IMR-90 (cell line): ENCODE measurements around the gene IFFO2. TPM values are rescaled to one million over a fixed set of nuclear protein-coding genes. Genes with fewer than 3 reads are reported as not detected.

Source experiments
- ATAC-seq: fragments of 200-7000 bp; cut with Tn5 transposase; 2 replicates; pipeline ENCODE4 v1.9.1; 2020; ENCODE audit warnings: low read depth, mild to moderate bottlenecking, moderate library complexity
- BruUV-seq: library from RNA; stranded (reverse); fragments of 400-500 nt; replicated peaks from 2 replicates; lab custom pipeline; 2021; lab: Mats Ljungman, UMichigan
- CTCF ChIA-PET: fragments of 300-600 bp; formaldehyde crosslinking; extraction: SDS; loops from one replicate; lab custom pipeline; 2021; ENCODE audit warnings: antibody characterized with exemption; lab: Yijun Ruan, JAX
- POLR2A ChIA-PET: fragments of 300-600 bp; sonication (Branson Sonifier 250); formaldehyde crosslinking; loops from one replicate; lab custom pipeline; 2022; ENCODE audit warnings: antibody characterized with exemption; ENCODE audit not compliant: unreplicated experiment; lab: Charles Lee
- DNase-seq: peaks from one replicate; pipeline ENCODE4 v3.0.0; 2013
- H2AFZ ChIP-seq: replicated peaks from 2 replicates; pipeline ENCODE3; 2013; ENCODE audit warnings: low read length, mild to moderate bottlenecking; ENCODE audit not compliant: poor library complexity
- H2AK5ac ChIP-seq: 2 replicates; pipeline ENCODE4 v1.6.1; 2013; ENCODE audit warnings: low read depth, low read length, inconsistent platforms
- H2AK9ac ChIP-seq: replicated peaks from 2 replicates; pipeline ENCODE3; 2013; ENCODE audit warnings: mild to moderate bottlenecking, low read depth, low read length, moderate library complexity; ENCODE audit not compliant: poor library complexity
- H2BK120ac ChIP-seq: 2 replicates; pipeline ENCODE4 v1.6.1; 2013; ENCODE audit warnings: low read depth, low read length, inconsistent platforms
- H2BK15ac ChIP-seq: 3 replicates; pipeline ENCODE4 v1.6.1; 2013; ENCODE audit warnings: low read depth, low read length, inconsistent platforms
- H2BK20ac ChIP-seq: 2 replicates; pipeline ENCODE4 v1.6.1; 2013; ENCODE audit warnings: low read depth, mild to moderate bottlenecking, inconsistent platforms, low read length, moderate library complexity
- H2BK5ac ChIP-seq: 2 replicates; pipeline ENCODE4 v1.6.1; 2013; ENCODE audit warnings: mild to moderate bottlenecking, low read depth, low read length, inconsistent platforms; ENCODE audit not compliant: poor library complexity, severe bottlenecking
- H3K14ac ChIP-seq: replicated peaks from 2 replicates; pipeline ENCODE4 v1.6.1; 2013; ENCODE audit warnings: low read depth, low read length, inconsistent platforms
- H3K18ac ChIP-seq: 2 replicates; pipeline ENCODE4 v1.6.1; 2013; ENCODE audit warnings: low read depth, low read length, control low read depth
- H3K23ac ChIP-seq: 2 replicates; pipeline ENCODE4 v1.6.1; 2013; ENCODE audit warnings: low read depth, low read length, inconsistent platforms
- H3K27ac ChIP-seq: 2 replicates; pipeline ENCODE4 v1.5.1; 2013; ENCODE audit warnings: mild to moderate bottlenecking, control low read depth, low read length; ENCODE audit not compliant: insufficient read depth
- H3K27me3 ChIP-seq: 2 replicates; pipeline ENCODE4 v1.6.1; 2013; ENCODE audit warnings: low read length; ENCODE audit not compliant: control insufficient read depth, insufficient read depth
- H3K36me3 ChIP-seq: 2 replicates; pipeline ENCODE4 v1.6.1; 2013; ENCODE audit warnings: low read length, mixed read lengths; ENCODE audit not compliant: control insufficient read depth, insufficient read depth
- H3K4ac ChIP-seq: 2 replicates; pipeline ENCODE4 v1.6.1; 2013; ENCODE audit warnings: low read depth, low read length, inconsistent platforms
- H3K4me1 ChIP-seq: 2 replicates; pipeline ENCODE4 v1.6.1; 2013; ENCODE audit warnings: low read length, mixed read lengths; ENCODE audit not compliant: control insufficient read depth, insufficient read depth
- H3K4me2 ChIP-seq: 2 replicates; pipeline ENCODE4 v1.6.1; 2013; ENCODE audit warnings: low read depth, mild to moderate bottlenecking, control low read depth, low read length, moderate library complexity
- H3K4me3 ChIP-seq: 2 replicates; pipeline ENCODE4 v1.5.1; 2013; ENCODE audit warnings: low read depth, mild to moderate bottlenecking, control low read depth, low read length, moderate library complexity; ENCODE audit not compliant: insufficient read depth
- H3K56ac ChIP-seq: 2 replicates; pipeline ENCODE4 v1.6.1; 2013; ENCODE audit warnings: low read length, inconsistent platforms; ENCODE audit not compliant: insufficient read depth; ENCODE audit errors: extremely low read depth
- H3K79me1 ChIP-seq, 2 experiments: 2 replicates each; pipeline ENCODE4 v1.6.1; 2013; ENCODE audit warnings: low read length in 2 of 2, inconsistent platforms in 1 of 2, low read depth in 1 of 2
- H3K9ac ChIP-seq: 2 replicates; pipeline ENCODE4 v1.6.1; 2013; ENCODE audit warnings: low read depth, low read length, control low read depth
- H3K9me1 ChIP-seq: 2 replicates; pipeline ENCODE4 v1.6.1; 2013; ENCODE audit warnings: low read length, inconsistent platforms; ENCODE audit not compliant: insufficient read depth
- H3K9me3 ChIP-seq: 2 replicates; pipeline ENCODE4 v1.6.1; 2013; ENCODE audit warnings: low read length; ENCODE audit not compliant: control insufficient read depth, insufficient read depth
- H4K20me1 ChIP-seq: 2 replicates; pipeline ENCODE4 v1.6.1; 2013; ENCODE audit warnings: low read length, inconsistent platforms; ENCODE audit not compliant: insufficient read depth
- H4K5ac ChIP-seq: 2 replicates; pipeline ENCODE4 v1.6.1; 2013; ENCODE audit warnings: mild to moderate bottlenecking, low read depth, low read length, control low read depth
- H4K8ac ChIP-seq, 2 experiments: 2 replicates each; pipeline ENCODE4 v1.6.1; 2013; ENCODE audit warnings: low read depth in 2 of 2, low read length in 2 of 2, control low read depth in 1 of 2, inconsistent platforms in 1 of 2
- H4K91ac ChIP-seq: 2 replicates; pipeline ENCODE4 v1.6.1; 2013; ENCODE audit warnings: low read depth, low read length, inconsistent platforms; ENCODE audit not compliant: insufficient read depth
- BHLHE40 ChIP-seq: fragments of 150-350 bp; IDR thresholded peaks from 2 replicates; pipeline ENCODE4 v1.6.1; 2016; ENCODE audit warnings: mild to moderate bottlenecking, low read depth, low read length
- CEBPB ChIP-seq: IDR thresholded peaks from 2 replicates; pipeline ENCODE4 v1.6.1; 2012; ENCODE audit warnings: low read depth, low read length, improper control_type of control experiment
- CHD1 ChIP-seq: IDR thresholded peaks from 2 replicates; pipeline ENCODE4 v1.6.1; 2012; ENCODE audit warnings: low read depth, low read length, improper control_type of control experiment
- FOS ChIP-seq: fragments of 150-350 bp; IDR thresholded peaks from 2 replicates; pipeline ENCODE4 v1.6.1; 2016; ENCODE audit warnings: low read depth, low read length
- MAFK ChIP-seq: IDR thresholded peaks from 2 replicates; pipeline ENCODE4 v1.6.1; 2012; ENCODE audit warnings: low read depth, low read length, improper control_type of control experiment
- MAZ ChIP-seq: IDR thresholded peaks from 2 replicates; pipeline ENCODE4 v1.6.1; 2012; ENCODE audit warnings: low read depth, mild to moderate bottlenecking, low read length, improper control_type of control experiment, moderate library complexity, borderline replicate concordance
- MXI1 ChIP-seq: IDR thresholded peaks from 2 replicates; pipeline ENCODE4 v1.6.1; 2012; ENCODE audit warnings: low read depth, mild to moderate bottlenecking, low read length, moderate library complexity, borderline replicate concordance
- NFE2L2 ChIP-seq: fragments of 150-350 bp; IDR thresholded peaks from 2 replicates; pipeline ENCODE4 v1.6.1; 2016; ENCODE audit warnings: low read depth, mild to moderate bottlenecking, low read length
- POLR2A ChIP-seq: IDR thresholded peaks from 2 replicates; pipeline ENCODE4 v1.6.1; 2012; ENCODE audit warnings: mild to moderate bottlenecking, low read depth, low read length
- RCOR1 ChIP-seq: IDR thresholded peaks from 2 replicates; pipeline ENCODE4 v1.6.1; 2012; ENCODE audit warnings: mild to moderate bottlenecking, low read length, improper control_type of control experiment; ENCODE audit not compliant: insufficient replicate concordance
- RFX5 ChIP-seq: IDR thresholded peaks from 2 replicates; pipeline ENCODE4 v1.8.0; 2012; ENCODE audit warnings: low read depth, mild to moderate bottlenecking, low read length, moderate library complexity
- SMC3 ChIP-seq: fragments of 150-350 bp; IDR thresholded peaks from 2 replicates; pipeline ENCODE4 v1.6.1; 2016; ENCODE audit warnings: low read depth, mild to moderate bottlenecking, antibody characterized with exemption, low read length, moderate library complexity
- WGBS, 2 experiments: methylation state at CpG; one replicate each; pipeline versions ENCODE4 v1.1.5 to v1.1.7; 2013; ENCODE audit warnings: missing lambda C conversion rate in 2 of 2; ENCODE audit not compliant: insufficient read length in 1 of 2; ENCODE audit errors: extremely low coverage in 2 of 2; 5-methylcytosine and 5-hydroxymethylcytosine counted together
- dilution Hi-C: fragments of 300-500 bp; cut with HindIII; formaldehyde crosslinking; loops from one replicate; pipeline ENCODE4 v1.14.3; 2018; ENCODE audit warnings: low sequenced_read_pairs; ENCODE audit not compliant: unreplicated experiment
- in situ Hi-C: fragments of 300-500 bp; cut with MboI; formaldehyde crosslinking; loops from 3 replicates; pipeline ENCODE4 v1.14.3; 2019; ENCODE audit warnings: low sequenced_read_pairs, inconsistent platforms, mixed read lengths
- intact Hi-C: fragments of 100-400 bp; cut with micrococcal nuclease; formaldehyde crosslinking; loops from 2 replicates; pipeline ENCODE4 v1.10.0; 2022
- polyA plus RNA-seq, 3 experiments: library from polyadenylated mRNA; depleted of rRNA; stranded (reverse); fragments of >200 nt; gene quantifications; 2 replicates each; pipeline ENCODE4 v1.2.3, GENCODE V29; 2012; ENCODE audit warnings: low replicate concordance in 1 of 3
- total RNA-seq: library from RNA; depleted of rRNA; stranded (reverse); fragments of >200 nt; gene quantifications from 2 replicates; pipeline ENCODE4 v1.2.3, GENCODE V29; 2012
- TF ChIP-seq, protein P1 (sequence below): fragments of 150-350 bp; IDR thresholded peaks from 2 replicates; pipeline ENCODE4 v1.6.1; 2017; ENCODE audit warnings: mild to moderate bottlenecking, antibody characterized with exemption, low read length, low read depth
- TF ChIP-seq, protein P2 (sequence below): conservative IDR thresholded peaks from 2 replicates; pipeline ENCODE4 v1.5.1; 2012; ENCODE audit warnings: mild to moderate bottlenecking, low read depth, low read length, improper control_type of control experiment
- TF ChIP-seq, protein P3 (sequence below): fragments of 150-350 bp; IDR thresholded peaks from 2 replicates; pipeline ENCODE4 v1.6.1; 2016; ENCODE audit warnings: low read depth, mild to moderate bottlenecking, low read length, moderate library complexity, borderline replicate concordance

The IFFO2 gene
- total and polyA plus RNA-seq, 2 of the 4 experiments (the other 2 are of a cell fraction): 14.5 to 18.2 TPM

DNA sequence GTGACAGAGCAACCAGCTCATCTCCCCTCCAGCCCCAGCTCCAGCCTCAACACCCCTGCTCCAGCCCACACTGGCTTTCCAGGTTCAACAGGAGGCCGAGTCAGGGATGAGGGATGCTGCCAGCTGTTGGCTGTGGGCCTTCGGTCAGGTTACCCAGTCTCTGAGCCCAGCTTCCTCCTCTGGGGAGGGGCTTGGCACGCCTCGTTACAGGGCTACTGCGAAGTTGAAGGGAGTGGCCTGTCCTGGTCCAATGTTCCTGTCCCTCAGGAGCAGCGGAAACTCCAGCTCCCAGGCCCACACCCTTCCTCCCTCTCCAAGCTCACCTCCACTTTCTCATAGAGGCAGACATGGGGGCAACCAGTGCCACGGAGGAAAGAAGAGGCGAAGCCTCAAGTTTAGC lies 81.9 kb downstream of the IFFO2 start:
- Histone ChIP-seq H4K8ac (no peak overlapping the region), H3K9me3 (no peaks in the 10 kb centered on the region), H2AK5ac (no peak overlapping the region), H4K5ac (no peak overlapping the region), H2BK15ac (no peak overlapping the region), H3K36me3 (peaks cover 2% of the 10 kb centered on the region), H3K14ac (no peak overlapping the region), H3K4ac (no peak overlapping the region), H2BK5ac (no peak overlapping the region), H2BK120ac (no peak overlapping the region), H2AK9ac (no peak overlapping the region), H3K23ac (no peak overlapping the region), H3K4me1 (no peaks in the 10 kb centered on the region), H3K4me3 (no peak overlapping the region), H2AFZ (peak overlapping the region; percentile 61), H3K27ac (no peak overlapping the region), H4K91ac (no peak overlapping the region), H3K4me2 (no peak overlapping the region), H3K9ac (no peak overlapping the region), H3K18ac (no peak overlapping the region), H4K20me1 (no peaks in the 10 kb centered on the region), H3K9me1 (no peaks in the 10 kb centered on the region), H2BK20ac (no peak overlapping the region), H3K79me1 (no peaks in the 10 kb centered on the region), H3K27me3 (no peaks in the 10 kb centered on the region), H3K56ac (no peak overlapping the region)
- POLR2A ChIA-PET: no interaction called here
- DNase-seq (no peak), ATAC-seq (no peak)
- CTCF ChIA-PET: interaction anchor here (0.6 to 1.0 kb wide), 3 partner anchors 9 to 241 kb away, joined by 3 to 7 read pairs (median 3); no protein-coding TSS in a partner anchor
- 40% methylated on average over 1 of the region's 8 CpGs; no CpG with 5 or more reads in 1 of the 2 experiments for WGBS, 2 experiments
- intact Hi-C loops (no loop called here), dilution Hi-C loops (no loop called here), in situ Hi-C loops (loop anchor here (10.0 kb wide), 1 partner anchor 280 kb away; no protein-coding TSS in a partner anchor)
- BruUV-seq: no TSS peak
- TF ChIP-seq MAZ (no peak), FOS (no peak), POLR2A (no peak), MXI1 (no peak), NFE2L2 (no peak), BHLHE40 (no peak), SMC3 (no peak), CHD1 (no peak), CEBPB (no peak), RFX5 (no peak), MAFK (no peak), RCOR1 (no peak)
- TF ChIP-seq, protein P1, sequence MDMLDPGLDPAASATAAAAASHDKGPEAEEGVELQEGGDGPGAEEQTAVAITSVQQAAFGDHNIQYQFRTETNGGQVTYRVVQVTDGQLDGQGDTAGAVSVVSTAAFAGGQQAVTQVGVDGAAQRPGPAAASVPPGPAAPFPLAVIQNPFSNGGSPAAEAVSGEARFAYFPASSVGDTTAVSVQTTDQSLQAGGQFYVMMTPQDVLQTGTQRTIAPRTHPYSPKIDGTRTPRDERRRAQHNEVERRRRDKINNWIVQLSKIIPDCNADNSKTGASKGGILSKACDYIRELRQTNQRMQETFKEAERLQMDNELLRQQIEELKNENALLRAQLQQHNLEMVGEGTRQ: no peak
- TF ChIP-seq, protein P2, sequence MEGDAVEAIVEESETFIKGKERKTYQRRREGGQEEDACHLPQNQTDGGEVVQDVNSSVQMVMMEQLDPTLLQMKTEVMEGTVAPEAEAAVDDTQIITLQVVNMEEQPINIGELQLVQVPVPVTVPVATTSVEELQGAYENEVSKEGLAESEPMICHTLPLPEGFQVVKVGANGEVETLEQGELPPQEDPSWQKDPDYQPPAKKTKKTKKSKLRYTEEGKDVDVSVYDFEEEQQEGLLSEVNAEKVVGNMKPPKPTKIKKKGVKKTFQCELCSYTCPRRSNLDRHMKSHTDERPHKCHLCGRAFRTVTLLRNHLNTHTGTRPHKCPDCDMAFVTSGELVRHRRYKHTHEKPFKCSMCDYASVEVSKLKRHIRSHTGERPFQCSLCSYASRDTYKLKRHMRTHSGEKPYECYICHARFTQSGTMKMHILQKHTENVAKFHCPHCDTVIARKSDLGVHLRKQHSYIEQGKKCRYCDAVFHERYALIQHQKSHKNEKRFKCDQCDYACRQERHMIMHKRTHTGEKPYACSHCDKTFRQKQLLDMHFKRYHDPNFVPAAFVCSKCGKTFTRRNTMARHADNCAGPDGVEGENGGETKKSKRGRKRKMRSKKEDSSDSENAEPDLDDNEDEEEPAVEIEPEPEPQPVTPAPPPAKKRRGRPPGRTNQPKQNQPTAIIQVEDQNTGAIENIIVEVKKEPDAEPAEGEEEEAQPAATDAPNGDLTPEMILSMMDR: no peak
- TF ChIP-seq, protein P3, sequence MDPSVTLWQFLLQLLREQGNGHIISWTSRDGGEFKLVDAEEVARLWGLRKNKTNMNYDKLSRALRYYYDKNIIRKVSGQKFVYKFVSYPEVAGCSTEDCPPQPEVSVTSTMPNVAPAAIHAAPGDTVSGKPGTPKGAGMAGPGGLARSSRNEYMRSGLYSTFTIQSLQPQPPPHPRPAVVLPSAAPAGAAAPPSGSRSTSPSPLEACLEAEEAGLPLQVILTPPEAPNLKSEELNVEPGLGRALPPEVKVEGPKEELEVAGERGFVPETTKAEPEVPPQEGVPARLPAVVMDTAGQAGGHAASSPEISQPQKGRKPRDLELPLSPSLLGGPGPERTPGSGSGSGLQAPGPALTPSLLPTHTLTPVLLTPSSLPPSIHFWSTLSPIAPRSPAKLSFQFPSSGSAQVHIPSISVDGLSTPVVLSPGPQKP: no peak
